Measurements from ENCODE around the gene GPX4. TPM values are rescaled to one million over a fixed set of nuclear protein-coding genes. Genes with fewer than 3 reads are reported as not detected.

GPX4 gene
- total RNA-seq, 1 donor from 2014 or later, result 213 TPM

DNA sequence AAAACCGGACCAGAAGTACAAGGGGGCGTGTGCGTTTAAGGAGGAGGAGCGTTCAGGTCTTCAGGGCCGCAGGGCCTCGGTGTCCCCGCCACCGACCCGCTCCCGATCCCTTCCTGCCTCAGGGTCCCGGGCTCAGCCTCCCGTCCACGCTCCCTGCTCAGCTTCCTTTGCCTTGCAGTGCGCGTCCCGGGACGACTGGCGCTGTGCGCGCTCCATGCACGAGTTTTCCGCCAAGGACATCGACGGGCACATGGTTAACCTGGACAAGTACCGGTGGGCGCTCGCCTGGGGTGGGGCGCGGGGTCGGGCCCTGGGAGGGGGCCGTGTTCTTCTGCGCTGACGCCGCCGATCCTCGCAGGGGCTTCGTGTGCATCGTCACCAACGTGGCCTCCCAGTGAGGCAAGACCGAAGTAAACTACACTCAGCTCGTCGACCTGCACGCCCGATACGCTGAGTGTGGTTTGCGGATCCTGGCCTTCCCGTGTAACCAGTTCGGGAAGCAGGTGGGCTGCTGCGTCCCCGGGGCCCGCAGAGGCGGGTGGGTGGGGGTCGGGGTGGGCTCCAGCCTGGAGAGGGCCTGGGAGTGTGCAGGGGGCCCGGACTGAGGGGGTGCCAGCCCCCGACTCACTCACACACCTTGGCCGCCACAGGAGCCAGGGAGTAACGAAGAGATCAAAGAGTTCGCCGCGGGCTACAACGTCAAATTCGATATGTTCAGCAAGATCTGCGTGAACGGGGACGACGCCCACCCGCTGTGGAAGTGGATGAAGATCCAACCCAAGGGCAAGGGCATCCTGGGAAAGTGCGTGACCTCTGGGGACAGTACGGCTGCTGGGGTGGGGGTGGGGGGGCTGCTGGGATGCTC is 1.4 kb downstream of the GPX4 start:
- ChIA-PET CTCF (no interaction called here), POLR2A (interaction anchor here (0.5 to 3.7 kb wide), 11 partner anchors 8 to 192 kb away, joined by 3 to 41 read pairs (median 6); partner anchors contain the start of genes ABCA7 and ARHGAP45)
- ATAC-seq (ENCODE audit: low read depth) (no peak), DNase-seq (no peak)
- H3K27me3 Mint-ChIP-seq, result no peaks in the 10 kb centered on the region
- no peaks in the 10 kb centered on the region for H3K9me3 Mint-ChIP-seq
- H3K4me1 Mint-ChIP-seq, result peaks cover 41% of the 10 kb centered on the region
- intact Hi-C loops (cut with micrococcal nuclease), result loop anchor here (10.0 kb wide), 1 partner anchor 180 kb away; the partner anchor contains the start of gene ARID3A
- peak overlapping the region; percentile 81 for H3K4me3 Mint-ChIP-seq
- H3K27ac Mint-ChIP-seq, result peak overlapping the region; percentile 63
- TF ChIP-seq, protein P1, sequence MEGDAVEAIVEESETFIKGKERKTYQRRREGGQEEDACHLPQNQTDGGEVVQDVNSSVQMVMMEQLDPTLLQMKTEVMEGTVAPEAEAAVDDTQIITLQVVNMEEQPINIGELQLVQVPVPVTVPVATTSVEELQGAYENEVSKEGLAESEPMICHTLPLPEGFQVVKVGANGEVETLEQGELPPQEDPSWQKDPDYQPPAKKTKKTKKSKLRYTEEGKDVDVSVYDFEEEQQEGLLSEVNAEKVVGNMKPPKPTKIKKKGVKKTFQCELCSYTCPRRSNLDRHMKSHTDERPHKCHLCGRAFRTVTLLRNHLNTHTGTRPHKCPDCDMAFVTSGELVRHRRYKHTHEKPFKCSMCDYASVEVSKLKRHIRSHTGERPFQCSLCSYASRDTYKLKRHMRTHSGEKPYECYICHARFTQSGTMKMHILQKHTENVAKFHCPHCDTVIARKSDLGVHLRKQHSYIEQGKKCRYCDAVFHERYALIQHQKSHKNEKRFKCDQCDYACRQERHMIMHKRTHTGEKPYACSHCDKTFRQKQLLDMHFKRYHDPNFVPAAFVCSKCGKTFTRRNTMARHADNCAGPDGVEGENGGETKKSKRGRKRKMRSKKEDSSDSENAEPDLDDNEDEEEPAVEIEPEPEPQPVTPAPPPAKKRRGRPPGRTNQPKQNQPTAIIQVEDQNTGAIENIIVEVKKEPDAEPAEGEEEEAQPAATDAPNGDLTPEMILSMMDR (IDR thresholded peaks at IDR 0.05), result no peak
- H3K36me3 Mint-ChIP-seq (ENCODE audit: low read depth), result peaks cover 17% of the 10 kb centered on the region

DNA sequence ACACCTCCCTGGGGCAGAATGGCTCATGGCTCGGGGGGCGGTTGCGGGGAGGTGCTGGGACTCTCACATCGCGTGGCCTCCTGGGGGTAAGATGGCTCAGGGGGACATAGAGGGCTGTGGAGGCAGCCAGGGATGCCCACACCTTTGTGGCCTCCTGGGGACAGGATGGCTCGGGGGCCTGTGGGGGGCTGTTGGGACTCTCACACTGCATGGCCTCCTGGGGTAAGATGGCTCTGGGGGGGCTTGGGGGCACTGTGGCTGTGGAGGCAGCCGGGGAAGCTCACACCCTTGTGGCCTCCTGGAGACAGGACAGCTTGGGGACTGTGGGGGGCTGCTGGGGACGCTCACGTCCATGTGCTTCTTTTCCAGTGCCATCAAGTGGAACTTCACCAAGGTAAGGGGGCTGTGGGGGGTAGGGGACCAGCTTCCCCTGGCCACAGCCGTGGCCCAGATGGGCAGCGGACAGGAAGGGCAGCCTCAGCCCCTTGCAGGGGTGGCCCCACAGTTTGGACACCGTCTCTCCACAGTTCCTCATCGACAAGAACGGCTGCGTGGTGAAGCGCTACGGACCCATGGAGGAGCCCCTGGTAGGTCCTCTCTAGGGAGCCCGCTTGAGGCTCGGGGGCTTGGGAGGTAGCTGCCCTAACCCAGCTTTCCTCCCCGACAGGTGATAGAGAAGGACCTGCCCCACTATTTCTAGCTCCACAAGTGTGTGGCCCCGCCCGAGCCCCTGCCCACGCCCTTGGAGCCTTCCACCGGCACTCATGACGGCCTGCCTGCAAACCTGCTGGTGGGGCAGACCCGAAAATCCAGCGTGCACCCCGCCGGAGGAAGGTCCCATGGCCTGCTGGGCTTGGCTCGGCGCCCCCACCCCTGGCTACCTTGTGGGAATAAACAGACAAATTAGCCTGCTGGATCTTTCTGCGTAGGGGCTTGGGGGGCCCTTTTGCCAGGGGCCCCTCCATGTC is 2.4 kb downstream of the GPX4 start:
- TF ChIP-seq, protein P1 (IDR thresholded peaks at IDR 0.05), result no peak
- Mint-ChIP-seq H3K36me3 (ENCODE audit: low read depth) (peaks cover 22% of the 10 kb centered on the region), H3K27ac (peak overlapping the region; percentile 30), H3K27me3 (no peaks in the 10 kb centered on the region), H3K4me1 (peaks cover 38% of the 10 kb centered on the region), H3K9me3 (no peaks in the 10 kb centered on the region), H3K4me3 (peak overlapping the region; percentile 50)
- ChIA-PET POLR2A (interaction anchor here (0.6 to 3.7 kb wide), 7 partner anchors 17 to 140 kb away, joined by 3 to 41 read pairs (median 5); partner anchors contain the start of genes ABCA7 and ARHGAP45), CTCF (no interaction called here)
- DNase-seq, result no peak
- intact Hi-C loops (cut with micrococcal nuclease), result loop anchor here (10.0 kb wide), 1 partner anchor 181 kb away; the partner anchor contains the start of gene ARID3A
- ATAC-seq (ENCODE audit: low read depth), result no peak

DNA sequence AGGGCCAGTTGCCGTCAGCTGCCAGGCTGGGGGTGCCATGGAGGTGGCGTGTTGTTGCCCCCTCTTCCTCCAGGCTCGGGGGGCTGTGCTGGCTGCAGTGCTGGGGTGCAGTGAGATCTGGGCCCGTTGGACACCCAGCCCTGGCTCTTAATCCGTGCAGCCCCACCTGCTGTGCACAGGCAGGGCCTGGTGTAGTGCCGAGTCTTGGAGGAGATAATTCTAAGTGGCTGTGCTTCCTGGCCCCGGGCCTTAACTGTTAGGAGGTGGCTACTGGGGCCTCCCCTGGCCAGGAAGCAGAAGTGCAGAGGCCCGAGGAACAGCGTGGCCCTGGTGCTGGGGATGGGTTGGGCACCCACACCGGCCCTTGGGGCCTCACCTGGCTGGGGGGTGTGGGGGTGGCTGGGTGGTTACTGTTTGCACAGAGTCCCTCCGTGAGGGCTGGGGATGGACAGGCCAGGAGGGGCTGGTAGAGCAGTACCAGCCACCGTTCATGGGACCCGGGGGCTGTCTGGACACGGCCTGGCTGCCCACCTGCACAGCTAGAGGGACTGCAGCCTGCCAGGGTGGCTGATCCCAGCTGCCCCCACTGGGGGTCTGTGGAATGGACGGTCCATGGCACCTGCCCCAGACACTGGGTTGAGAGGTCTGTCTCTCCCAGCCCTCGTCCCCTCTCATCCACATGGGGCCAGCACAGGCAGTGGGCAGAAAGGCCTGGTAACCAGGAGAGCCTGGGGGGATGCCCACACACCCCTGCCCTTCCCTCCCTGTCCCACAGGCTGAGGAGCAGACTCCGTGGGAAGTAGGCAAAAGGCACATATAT is 3.3 kb downstream of the GPX4 start:
- CTCF ChIA-PET, result no interaction called here
- no peak for ATAC-seq (ENCODE audit: low read depth)
- Mint-ChIP-seq H3K27ac (no peak overlapping the region), H3K4me1 (peaks cover 29% of the 10 kb centered on the region), H3K27me3 (no peaks in the 10 kb centered on the region), H3K4me3 (peak overlapping the region; percentile 41), H3K36me3 (ENCODE audit: low read depth) (peaks cover 23% of the 10 kb centered on the region), H3K9me3 (no peaks in the 10 kb centered on the region)
- TF ChIP-seq, protein P1 (IDR thresholded peaks at IDR 0.05), result no peak
- POLR2A ChIA-PET, result interaction anchor here (0.8 to 1.0 kb wide), 3 partner anchors 16 to 87 kb away, joined by 3 read pairs; no protein-coding TSS in a partner anchor
- intact Hi-C loops (cut with micrococcal nuclease), result loop anchor here (10.0 kb wide), 1 partner anchor 182 kb away; the partner anchor contains the start of gene ARID3A
- no peak for DNase-seq

DNA sequence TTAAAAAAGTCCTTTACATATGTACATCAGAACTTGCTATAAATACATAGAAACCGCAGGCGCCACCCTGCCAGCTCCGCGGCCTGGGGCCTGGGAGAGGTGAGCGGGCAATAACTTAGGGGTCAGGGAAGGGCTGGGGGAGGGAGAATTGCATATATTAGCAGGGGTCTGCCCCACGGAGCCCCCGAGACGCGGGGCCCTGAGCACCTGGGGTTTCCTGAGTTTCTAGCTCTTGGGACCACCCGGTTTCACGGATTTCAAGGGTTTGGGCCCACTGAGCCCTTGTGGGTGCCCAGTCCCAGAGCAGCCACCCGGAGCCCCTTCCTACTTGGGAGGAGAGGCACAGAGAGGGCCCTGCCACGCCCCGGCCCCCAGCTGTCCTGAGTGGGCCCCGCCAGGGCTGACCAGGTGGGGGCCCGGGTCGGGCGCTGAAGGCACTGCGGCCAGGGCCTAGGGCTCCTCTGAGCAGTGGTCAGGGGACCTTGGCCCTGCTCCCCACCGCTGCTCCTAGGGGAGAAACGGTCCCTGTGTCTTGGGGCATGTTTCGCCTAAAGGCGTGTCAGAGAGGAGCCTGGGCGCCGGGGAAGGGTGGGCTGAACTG is 4.0 kb downstream of the GPX4 start:
- DNase-seq (no peak), ATAC-seq (ENCODE audit: low read depth) (no peak)
- CTCF ChIA-PET, result no interaction called here
- intact Hi-C loops (cut with micrococcal nuclease), result loop anchor here (10.0 kb wide), 1 partner anchor 183 kb away; the partner anchor contains the start of gene ARID3A
- H3K36me3 Mint-ChIP-seq (ENCODE audit: low read depth), result peaks cover 25% of the 10 kb centered on the region
- no peaks in the 10 kb centered on the region for H3K27me3 Mint-ChIP-seq
- no peak overlapping the region for H3K4me3 Mint-ChIP-seq
- TF ChIP-seq, protein P1 (IDR thresholded peaks at IDR 0.05), result no peak
- no peak overlapping the region for H3K27ac Mint-ChIP-seq
- peaks cover 23% of the 10 kb centered on the region for H3K4me1 Mint-ChIP-seq
- POLR2A ChIA-PET, result interaction anchor here (0.8 kb wide), 1 partner anchor 23 kb away, joined by 3 read pairs; no protein-coding TSS in a partner anchor
- H3K9me3 Mint-ChIP-seq, result no peaks in the 10 kb centered on the region
